Breast epithelium (tissue), 3 donors: ENCODE results near the gene FAM76B.

ENCODE experiments used
- POLR2A ChIP-seq: fragments of 450-650 bp; IDR thresholded peaks from one replicate; pipeline ENCODE4 v1.6.1; 2016; ENCODE audit warnings: antibody characterized with exemption, mild to moderate bottlenecking, moderate library complexity
- POLR2AphosphoS5 ChIP-seq, 3 donors: sonication (generic); formaldehyde crosslinking; IDR thresholded peaks; one replicate each; pipeline ENCODE4 v1.6.1; 2017; ENCODE audit warnings: antibody characterized with exemption in 3 of 3
- TF ChIP-seq, protein P1 (sequence below), 3 donors: fragments of 450-650 bp; IDR thresholded peaks; one replicate each; pipeline ENCODE4 v1.5.1; 2016 to 2017; ENCODE audit warnings: antibody characterized with exemption in 3 of 3, mild to moderate bottlenecking in 3 of 3, moderate library complexity in 3 of 3

- TF ChIP-seq, protein P1, sequence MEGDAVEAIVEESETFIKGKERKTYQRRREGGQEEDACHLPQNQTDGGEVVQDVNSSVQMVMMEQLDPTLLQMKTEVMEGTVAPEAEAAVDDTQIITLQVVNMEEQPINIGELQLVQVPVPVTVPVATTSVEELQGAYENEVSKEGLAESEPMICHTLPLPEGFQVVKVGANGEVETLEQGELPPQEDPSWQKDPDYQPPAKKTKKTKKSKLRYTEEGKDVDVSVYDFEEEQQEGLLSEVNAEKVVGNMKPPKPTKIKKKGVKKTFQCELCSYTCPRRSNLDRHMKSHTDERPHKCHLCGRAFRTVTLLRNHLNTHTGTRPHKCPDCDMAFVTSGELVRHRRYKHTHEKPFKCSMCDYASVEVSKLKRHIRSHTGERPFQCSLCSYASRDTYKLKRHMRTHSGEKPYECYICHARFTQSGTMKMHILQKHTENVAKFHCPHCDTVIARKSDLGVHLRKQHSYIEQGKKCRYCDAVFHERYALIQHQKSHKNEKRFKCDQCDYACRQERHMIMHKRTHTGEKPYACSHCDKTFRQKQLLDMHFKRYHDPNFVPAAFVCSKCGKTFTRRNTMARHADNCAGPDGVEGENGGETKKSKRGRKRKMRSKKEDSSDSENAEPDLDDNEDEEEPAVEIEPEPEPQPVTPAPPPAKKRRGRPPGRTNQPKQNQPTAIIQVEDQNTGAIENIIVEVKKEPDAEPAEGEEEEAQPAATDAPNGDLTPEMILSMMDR (IDR thresholded peaks at IDR 0.05): no peak
- TF ChIP-seq POLR2A: no peak
- no peak for TF ChIP-seq POLR2AphosphoS5 (IDR thresholded peaks at IDR 0.05)
Observed at GRCh38 chr11:95821640-95822039, 32.1 kb upstream of the FAM76B start.
